Activated CD4-positive, alpha-beta T cell treated with anti-CD3 and anti-CD28 coated beads for 48 hours (primary cell): Measurements from ENCODE around the gene SCN4A.
"Not testable (repeated sequence)": the region's sequence is repeated elsewhere in the genome, so short reads cannot be mapped to it uniquely, and the experiment has no call there.

Experiments
- DNase-seq: peaks from one replicate; pipeline ENCODE4 v3.0.0-alpha.2; 2020

The SCN4A gene

DNA sequence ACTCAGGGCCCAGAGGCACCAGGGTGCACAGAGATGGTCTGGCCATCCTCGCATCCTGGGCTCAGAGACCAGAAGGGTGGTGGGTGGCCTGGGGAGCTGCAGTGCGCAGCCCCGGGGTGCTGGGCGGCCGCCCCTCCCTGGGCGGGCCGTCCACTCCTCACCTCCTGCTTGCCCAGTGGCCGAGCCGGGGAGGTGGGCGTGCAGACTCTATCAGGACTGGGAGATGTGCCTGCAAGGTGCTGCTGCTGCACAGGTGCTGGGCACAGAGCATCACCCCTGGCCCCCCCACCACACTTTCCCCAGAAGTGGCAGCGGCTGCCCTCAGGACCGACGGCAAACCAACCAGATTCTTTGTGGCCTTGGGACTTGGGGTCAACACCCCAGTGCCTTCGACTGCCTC, at the start of gene SCN4A:
TSS of gene SCN4A (minus strand) at position 123 of the 400 bp plus-strand sequence. CDS start at position 46, 77 bp downstream.
- DNase-seq: no peak

DNA sequence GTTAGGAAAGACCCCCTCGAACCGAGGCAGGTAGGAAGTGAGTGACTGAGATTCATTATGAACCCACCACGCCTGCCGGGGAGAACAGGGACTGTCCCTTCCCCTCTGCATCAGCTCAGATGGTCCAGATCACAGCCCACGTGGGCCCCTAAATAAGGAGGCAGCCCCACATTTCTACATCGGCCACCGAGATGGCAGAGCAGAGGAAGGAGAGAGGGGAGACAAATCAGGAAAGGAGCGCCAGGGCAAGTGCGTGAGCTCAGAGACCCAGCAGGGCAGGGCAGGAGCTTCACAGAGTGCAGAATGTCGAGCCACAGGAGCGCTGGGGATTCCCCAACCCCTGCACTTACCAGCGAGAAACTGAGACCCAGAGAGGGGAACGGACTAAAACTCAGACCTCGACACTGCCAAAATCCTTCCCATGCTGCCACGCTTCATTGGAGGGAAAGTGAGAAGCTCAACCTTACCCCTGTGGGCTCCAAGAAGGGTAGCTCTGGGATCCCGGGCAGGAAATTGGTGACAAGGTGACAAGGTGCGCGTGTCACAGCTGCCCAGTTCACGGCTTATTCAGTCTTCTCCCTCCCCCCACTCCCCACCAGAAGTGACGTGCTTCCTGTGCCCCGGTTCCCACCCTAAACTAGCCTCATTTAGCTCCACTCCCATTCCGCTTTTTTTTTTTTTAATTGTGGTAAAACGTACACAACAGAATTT, 47.5 kb upstream of the SCN4A start, which contains the start of gene ICAM2:
TSS of gene ICAM2 (minus strand) at position 578 of the 711 bp plus-strand sequence. CDS start 13,942 bp downstream, outside the sequence.
- DNase-seq: peak; percentile 88

DNA sequence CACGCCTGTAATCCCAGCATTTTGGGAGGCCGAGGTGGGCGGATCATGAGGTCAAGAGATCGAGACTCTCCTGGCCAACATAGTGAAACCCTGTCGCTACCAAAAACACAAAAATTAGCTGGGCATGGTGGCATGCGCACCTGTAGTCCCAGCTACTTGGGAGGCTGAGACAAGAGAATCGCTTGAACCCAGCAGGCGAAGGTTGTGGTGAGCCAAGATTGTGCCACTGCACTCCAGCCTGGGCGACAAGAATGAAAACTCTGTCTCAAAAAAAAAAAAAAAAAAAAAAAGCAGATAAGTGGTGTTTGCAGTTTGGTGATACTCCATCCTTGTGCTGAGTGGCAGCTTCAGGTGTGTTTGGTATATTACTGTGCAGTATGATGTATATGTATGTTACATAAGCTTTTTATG, 46.8 kb upstream of the SCN4A start:
- not testable (repeated sequence) for DNase-seq

DNA sequence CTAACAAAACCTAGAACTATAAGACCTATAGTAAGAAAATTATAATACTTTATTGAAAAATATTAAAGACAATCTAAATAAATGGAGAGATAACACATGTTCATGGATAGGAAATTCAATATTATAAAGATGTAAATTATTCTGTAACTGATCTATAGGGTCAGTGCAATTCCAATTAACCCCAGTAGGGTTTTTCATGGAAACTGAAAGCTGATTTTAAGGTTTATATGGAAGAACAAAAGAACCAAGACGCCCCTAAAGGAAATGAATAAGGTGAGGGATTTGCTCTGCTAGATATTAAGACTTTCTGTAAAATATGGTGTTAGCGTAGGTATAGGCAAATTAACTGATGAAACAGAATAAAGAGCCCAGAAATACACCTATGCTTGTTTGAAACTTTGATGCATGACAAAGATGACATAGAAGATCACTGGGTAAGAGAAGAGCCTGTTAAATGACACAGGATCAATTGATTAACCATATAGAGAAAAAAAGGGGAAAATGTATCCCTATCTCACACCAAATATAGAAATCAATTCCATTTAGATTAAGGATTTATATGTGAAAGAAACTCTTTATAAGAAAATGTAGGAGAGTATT, 44.8 kb upstream of the SCN4A start:
- DNase-seq: no peak

DNA sequence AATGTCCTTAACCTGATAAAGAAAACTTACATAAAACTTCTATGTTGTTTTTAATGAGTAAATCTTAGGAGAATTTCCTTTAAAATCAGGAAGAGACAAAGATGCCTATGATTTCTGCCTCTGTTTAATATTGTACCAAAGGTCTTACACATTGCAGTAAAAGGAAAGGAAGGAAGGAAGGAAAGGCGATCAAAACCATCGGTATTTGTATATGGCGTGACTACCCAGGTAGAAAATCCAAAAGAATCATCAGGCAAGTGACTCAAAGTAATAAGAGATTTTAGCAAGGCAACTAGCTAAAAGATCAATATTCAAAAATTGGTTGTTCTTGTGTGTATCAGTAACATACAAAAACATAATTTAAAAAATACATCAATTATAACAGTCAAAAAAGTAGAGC, 44.3 kb upstream of the SCN4A start:
- no peak for DNase-seq

DNA sequence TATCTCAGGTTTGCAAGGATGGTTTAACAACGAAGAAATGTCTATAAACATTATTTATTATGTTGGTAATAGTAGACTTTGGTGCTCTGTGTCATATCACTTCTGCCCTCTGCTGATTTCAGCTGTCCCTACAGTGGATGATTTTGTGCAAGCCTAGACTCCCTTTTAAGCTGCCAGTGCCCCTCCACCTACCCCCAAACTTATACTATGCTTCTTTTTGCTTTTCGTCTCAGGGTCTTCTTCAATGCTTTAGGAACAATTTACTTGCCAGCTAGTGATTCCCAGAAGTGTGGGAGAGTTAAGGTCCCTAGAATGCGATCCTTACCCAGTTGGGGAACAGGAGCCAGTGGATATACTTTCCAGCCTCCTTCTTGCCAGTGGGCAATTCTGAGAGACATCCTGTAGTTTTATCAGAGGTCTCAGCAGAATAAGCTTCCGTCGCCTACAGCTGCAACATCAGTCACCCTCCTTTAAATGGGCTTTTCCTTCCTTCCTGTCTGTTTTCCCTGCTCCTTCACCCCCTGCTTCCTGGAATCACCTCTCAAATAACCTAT, 43.6 kb upstream of the SCN4A start:
- DNase-seq: no peak

DNA sequence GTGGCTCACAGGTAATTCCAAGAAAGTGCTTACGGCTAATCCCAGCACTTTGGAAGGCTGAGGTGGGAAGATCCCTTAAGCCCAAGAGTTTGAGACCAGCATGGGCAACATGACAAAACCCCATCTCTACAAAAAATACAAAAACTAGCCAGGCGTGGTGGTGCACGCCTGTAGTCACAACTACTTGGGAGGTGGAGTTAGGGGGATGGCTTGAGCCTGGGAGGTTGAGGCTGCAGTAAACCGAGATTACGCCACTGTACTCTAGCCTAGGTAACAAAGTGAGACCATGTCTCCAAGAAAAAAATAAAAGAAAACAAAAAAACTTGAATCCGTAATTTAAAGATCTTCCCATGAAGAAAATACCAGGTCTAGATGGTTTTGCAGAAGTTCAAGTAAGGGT, 42.7 kb upstream of the SCN4A start:
- no peak for DNase-seq

DNA sequence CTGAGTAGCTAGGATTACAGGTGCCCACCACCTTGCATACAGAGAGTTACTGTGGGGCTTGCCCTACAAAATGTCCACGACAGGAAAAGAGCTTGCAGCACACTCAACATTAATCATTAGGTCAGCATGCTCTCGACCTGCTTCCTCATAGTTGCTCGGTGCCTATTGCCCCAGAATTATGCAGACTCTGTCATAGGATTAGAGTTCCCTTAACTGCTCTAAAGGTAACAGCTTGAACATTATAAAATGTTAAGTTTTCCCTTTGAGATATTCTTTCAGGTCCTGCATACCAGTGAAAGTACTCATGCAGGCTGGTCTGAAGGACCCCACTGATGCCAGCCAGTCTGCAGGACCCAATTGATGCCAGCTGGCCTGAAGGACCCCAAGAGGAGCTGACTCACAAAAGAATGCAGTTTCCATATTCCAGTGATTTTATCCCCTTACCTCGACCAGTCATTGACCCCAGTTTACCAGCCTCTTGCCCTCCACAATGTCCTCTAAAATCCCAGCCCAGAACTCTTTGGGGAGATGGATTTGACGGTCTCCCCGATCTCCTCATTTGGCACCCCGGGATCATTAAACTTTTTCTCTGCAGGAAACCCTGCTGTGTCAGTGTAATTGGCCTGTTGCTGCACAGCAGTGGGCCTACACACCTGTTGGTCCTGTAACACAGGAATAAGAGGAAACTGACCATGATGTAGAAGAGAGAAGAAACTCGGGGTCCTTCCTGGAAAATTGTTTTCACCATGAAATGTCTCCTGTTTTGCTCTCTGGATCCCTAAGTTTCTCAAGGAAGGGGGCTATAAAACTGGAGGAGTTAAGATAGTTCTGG, 37.1 kb upstream of the SCN4A start:
- DNase-seq: no peak

DNA sequence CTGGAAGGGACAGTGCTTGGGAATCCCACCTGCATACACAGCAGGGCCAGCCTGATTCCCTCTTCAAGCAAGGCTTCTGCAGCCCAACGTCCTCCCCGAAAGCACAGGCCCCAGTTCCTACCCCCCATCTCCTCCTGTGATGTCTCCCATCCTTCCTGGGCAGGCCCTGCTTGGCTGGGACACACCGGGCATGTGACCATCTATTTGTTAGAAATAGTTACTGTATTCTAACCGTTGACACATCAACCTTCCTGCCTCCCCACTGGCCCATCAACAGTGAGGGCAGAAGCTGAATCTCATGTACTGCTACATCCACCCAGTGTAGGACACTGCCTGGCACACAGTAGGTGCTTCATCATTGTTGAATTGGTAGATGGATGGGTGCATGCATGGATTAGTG, 36.1 kb upstream of the SCN4A start:
- peak; percentile 0 for DNase-seq

DNA sequence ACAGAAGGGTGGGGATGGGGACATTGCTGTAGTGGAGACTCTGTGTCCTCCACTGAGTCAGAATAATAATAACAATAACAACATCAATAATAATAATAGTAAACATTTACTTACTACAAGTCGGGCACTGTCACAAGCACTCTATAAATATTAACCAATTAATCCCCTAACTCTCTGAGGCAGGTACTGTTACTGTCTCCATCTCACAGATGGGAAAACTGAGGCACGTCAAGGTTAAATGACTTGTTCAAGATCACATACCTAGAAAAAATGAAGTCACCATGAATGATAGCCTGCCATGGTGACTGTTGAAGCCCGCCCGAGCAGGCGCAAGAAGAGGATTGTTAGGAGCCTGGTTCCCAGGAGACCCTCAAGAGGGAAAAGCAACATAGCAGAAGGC, 35.6 kb upstream of the SCN4A start:
- DNase-seq: peak; percentile 0

DNA sequence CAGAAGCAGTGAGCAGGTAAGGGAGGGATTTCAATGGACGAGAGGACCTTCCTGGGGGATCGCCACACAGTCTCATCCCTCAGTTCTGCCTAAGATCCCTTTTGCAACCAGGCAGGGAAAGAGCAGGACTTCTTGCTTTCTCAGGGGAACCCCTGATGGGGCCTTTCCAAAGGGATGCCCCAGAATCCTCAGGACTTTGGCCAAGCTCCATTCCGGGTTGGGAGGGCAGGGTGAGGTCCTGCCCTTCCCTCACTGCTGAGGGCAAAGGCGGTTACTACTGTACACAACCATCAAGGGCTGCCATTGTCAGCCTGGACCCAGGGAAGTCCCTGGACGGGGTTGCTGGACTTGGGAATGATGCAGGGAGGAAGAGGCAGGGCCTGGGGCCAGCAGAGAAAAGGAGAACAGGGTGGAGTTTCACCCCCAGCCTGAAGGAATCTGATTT, 35.1 kb upstream of the SCN4A start:
- no peak for DNase-seq

DNA sequence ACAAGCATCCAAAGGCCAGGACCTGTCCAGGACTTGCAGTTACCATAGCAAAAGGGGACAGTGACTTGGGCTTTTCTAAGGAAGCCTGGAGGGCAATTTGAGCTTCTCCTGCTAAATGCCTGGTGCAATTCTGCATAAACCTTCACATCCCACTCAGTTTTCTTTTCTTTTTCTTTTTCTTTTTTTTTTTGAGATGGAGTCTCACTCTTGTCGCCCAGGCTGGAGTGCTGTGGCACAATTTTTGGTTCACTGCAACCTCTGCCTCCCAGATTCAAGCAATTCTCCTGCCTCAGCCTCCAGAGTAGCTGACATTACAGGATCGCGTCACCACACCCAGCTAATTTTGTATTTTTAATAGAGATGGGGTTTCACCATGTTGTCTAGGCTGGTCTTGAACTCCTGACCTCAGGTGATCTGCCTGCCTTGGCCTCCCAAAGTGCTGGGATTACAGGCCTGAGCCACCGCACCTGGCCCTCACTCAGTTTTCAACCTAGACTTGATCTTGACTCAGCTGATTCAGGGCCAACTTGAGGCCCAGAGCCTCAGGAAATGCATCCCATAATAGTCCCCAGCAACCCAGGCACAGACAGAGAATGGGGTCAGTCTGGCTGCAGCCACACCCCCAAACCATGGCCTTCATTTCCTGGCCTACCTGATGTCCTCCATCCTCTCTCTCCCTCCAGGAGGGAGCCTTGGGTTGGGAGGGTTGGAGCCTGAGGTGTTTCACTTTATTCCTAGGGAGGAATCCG, 34.5 kb upstream of the SCN4A start:
- not testable (repeated sequence) for DNase-seq

DNA sequence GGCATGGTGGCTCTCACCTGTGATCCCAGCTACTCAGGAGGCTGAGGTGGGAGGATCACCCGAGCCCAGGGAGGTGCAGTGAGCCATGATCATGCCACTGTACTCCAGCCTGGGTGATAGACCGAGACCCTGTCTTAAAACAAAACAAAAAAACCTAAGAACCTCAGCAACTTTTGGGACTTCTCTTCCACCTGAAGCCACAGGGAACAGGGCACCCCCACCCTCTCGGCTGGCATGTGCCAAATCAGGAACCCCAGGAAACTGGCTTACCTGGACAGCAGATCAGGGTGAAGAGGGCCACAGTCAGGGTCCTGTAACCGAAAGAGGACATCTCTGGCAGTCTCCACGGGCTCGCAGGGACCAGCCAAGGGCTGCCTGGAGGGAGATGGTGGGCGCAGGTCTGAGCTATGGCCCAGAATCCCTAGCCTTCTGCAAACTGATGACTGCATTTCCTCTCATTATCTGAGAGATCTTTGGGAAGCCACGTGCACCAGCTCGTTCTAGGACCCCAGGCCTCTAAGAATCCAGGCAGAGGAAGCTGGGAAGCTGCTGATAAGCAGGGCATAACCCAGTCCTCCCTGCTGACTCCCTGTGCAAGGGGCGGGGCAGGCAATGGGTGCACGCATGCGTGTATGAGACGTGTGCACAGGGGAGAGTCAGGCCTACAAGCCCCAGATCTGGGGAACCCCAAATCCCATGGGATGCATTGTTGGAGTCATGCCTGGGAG, 33.8 kb upstream of the SCN4A start:
- DNase-seq: no peak

DNA sequence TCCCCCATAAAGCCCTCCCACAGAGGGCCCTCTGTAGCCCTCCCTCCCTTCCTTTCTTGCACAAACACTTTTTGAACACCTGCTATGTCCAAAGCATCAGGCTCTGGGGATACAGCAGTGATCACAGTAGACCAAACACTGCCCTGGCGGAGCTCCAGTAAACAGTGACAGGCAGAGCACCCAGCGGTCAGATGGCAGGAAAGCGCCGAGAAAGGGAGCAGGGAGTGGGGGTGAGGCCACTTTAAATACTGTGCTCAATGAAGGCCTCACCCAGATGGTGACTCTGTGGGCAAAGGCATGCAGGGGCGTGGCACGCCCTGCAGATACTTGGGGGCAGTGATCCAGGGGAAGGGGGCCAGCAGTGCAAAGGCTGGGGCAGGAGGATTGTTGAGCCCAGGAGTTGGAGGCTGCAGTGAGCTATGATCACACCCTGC, 33.0 kb upstream of the SCN4A start:
- no peak for DNase-seq

DNA sequence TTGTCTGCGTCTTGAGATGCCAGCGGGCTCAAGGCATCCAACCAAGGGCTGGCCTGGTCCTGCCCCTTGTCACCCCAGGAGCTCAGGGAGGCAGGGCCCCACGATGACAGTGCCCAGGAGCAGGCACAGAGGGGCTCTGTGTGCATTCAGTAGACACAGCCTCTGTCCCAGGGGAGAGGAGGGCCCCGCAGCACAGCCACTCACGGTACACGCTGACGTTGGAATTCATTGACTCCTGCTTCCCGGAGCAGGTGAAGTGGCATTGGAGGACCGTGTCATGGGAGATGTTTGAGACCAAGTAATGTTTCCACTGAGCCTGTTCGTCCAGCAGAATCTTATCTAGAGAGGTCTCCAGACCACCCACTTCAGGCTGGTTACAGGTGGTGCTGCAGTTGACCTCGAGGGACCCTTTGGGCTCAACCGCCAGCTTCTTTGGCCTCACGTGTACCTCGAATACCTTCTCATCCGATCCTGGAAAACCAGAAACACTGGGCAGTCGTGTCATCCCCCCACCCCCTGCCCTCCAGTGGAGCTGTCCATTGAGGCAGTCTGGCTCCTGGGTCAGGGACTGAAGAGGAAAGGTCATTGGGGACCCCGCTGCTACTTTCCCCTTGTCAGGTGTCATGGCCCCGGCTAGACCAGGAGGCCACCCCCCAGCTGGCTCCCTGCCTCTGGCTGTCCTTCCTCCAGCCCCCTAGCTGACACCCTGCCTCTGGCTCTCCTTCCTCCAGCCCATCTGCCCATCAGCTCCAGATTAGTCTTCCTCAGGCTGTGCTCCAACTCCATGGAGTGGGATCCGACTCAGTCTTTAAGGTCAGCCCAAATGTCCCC, 32.4 kb upstream of the SCN4A start:
- DNase-seq: peak; percentile 1

DNA sequence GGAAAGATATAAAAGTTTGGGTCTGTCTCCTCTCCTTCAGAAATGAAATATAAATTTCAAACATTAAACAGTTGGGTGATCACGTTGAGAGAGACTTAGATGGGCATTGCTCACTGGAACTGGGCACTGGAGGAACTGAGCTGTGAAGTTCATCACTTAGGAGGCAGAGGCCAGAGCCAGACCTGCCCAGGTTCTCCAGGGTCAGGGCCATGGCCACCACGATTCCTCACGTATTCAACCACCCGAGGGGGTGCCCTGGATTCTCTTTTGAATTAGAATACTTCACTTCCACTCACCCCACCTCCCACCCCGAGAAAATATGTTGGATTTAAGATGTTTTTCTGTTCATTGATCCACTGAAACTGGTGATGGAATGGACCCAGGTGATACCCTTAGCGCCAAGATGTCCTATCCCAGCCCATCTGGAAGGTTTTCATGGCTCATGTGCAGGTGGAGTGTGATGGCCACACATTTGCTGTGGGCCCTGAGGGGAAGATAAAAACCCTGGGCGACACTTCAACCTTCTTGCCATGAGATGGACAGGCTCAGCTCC, 31.6 kb upstream of the SCN4A start:
- no peak for DNase-seq

DNA sequence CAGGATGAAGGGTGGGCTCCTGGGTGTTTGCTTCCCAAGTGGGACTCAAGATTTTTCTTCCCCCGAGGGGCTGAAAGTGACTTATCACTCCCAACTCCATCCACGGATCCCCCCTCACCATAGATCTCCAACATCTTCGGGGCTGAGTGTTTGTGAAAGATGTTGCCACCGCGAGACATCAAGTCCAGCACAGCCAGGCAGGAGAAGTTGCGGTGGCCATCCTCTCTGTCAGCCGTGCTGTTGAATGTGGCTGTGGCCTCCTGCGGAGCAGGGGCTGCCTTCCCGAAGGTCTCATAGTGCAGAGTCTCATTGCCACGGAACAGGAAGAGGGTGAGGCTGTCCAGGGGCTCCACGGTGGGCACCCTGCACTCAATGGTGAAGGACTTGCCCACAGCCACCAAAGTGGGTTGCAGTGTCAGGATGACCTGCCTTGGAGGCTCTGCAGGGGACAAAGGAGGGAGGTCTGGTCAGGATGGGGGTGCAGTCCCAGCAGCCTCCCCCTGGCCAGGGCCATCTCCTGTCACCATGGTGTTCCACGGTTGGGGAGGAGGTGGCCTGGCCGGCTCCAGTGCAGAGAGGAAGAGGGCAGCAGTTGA, 30.9 kb upstream of the SCN4A start:
- no peak for DNase-seq

DNA sequence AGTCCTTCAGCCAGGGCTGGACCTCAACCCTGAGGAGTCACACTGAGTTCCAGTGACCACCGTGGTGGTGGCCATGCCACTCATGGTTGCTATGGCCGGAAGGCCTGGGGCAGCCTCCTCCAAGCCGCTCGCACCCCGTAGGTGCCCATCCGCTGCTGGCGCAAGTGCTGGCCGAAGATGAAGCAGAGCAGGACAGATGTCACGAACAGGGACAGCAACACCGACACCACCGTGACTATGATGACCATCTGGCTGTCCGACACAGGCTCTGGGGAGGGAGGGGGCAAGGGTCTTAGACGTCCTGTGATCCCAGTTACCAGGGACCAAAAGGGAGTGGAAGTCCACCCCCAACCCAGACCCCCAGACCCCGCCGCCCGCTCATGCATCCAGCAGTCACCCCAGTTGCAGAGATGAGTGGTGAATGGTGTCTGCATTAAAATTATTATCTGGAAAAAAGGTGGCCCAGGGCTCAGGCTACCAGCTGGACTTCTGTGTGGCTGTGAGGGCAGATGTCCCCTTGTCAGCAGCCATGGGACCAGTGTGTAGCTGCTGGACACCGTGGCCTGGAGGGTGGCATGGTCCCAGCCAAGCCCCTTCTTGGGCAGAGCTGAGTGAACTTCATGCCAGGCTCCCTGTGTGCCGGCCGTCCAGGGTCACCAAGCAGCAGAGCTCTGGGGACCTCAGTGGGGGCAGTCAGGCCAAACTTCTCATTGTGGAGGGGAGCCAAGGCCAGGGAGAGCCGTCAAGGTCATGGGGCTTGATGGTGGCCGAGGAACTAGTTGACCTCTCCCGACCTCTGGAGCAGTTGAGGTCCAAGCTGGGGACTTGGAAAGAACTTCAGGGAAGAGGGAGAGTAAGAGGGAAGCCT, 30.2 kb upstream of the SCN4A start:
- DNase-seq: no peak
